ENCODE results near the gene LRRC43.
A peak's percentile ranks its signal among the peaks of the same experiment; 100 is the strongest.
"Not testable (repeated sequence)": the region's sequence is repeated elsewhere in the genome, so short reads cannot be mapped to it uniquely, and the experiment has no call there.

LRRC43 gene

GRCh38 chr12:122197612-122197966 is 14.7 kb downstream of the LRRC43 start:
- DNase-seq, result no peak

DNA sequence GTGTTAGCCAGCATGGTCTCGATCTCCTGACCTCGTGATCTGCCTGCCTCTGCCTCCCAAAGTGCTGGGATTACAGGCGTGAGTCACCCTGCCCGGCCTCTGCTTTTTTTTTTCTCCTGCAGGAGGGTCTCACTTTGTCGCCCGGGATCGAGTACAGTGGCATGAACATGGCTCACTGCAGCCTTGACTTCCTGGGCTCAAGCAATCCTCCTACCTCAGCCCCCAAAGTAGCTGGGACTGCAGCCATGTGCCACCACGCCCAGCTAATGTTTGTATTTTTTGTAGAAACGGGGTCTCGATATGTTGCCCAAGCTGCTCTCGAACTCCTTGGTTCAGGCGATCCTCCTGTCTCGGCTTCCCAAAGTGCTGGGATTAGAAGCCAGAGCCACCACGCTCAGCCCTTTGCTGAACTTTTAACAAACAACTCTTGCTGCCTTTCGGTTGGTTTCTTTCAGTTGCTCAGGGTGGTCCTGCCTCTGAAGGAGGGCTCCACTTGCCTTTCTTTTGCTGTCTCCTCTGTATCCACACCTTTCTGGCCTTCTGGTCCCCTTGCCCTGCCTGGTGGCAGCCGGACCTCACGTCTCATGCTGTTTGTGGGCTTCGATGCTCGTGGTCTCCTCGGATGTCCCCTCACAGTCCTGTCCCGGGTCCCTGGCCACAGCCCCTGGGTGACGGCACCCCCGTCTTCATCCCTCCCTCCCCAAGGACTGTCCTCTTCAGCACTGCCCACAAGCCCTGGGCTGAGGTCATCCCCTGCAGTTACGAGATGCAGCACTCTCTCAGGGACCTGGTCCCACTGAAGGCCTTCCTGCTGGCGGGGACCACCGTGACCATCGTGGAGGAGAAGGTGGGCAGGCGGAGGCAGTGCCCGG is 16.8 kb downstream of the LRRC43 start:
- DNase-seq, result no peak

DNA sequence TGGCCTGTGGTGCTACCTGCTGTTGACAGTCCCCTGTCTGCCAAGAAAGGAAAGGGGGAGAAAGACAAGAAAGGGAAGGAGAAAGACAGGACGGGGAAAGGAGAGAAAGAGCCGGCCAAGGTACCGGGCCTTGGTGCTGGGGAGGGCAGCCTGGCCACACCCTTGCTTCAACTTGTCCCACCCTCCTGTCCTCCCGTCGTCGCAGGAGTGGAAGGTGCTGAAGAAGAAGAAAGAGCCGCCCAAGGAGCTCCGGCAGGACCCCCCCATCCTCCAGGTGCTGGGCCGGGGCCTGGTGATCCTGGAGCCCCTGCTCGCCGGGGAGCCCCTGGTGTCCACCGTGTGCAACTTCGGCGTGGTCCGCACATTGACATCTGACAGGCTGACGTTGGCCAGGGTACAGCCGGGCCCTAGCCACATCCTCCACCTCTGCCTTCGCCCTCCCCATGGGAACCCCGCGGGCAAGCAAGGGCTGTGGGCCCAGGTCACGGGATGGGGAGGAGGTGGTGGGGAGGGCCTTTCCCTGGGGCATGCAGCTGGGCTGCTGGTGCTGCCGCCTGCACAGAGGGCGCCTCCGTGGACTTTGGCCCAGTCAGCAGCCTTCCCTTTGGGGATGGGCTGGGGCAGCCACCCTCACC is 17.7 kb downstream of the LRRC43 start:
- no peak for DNase-seq

DNA sequence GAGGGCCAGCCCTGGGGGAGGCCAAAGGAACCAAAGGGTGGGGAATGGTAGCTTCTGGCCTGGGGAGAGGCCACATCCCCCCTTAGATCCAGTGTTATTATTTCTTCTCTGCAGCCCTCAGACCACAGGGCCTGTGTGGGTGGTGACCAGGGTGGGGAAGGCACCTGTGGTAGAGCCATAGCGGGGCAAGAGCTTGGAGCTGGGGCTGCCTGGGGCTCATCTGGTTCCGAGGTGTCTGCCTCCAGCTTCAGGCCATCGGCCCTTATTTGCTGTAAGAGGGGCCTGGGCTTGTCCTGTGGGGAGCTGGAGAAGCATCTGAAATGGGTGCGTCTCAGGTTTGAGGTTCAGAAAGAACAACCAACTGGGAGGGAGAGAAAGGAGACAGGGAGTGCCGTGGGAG is 18.5 kb downstream of the LRRC43 start:
- DNase-seq, result no peak

DNA sequence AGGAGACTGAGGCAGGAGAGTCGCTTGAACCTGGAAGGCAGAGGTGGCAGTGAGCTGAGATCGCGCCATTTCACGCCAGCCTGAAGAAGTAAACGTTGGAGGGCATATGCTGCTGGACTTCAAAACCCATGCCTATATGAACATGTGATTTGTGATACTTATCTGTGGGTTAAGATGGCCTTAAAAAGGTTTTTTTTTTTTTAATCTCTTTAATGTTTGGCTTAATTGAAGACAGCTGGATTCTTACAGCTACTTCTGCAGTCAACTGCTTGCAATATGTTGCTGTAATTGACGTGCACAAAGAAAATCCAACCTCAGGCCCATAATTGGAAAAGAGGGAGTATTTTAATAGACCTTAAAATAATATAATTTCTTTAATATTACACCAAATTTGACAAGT is 19.1 kb downstream of the LRRC43 start:
- DNase-seq, result no peak

- not testable (repeated sequence) for DNase-seq
Observed at GRCh38 chr12:122202811-122203210, 19.9 kb downstream of the LRRC43 start.

GRCh38 chr12:122203301-122204166 is 20.6 kb downstream of the LRRC43 start, which contains the start of gene B3GNT4:
Gene B3GNT4 (plus strand): TSS chr12:122203709. CDS start chr12:122204619, 910 bp downstream.
- DNase-seq, result peak; percentile 58 to 76

DNA sequence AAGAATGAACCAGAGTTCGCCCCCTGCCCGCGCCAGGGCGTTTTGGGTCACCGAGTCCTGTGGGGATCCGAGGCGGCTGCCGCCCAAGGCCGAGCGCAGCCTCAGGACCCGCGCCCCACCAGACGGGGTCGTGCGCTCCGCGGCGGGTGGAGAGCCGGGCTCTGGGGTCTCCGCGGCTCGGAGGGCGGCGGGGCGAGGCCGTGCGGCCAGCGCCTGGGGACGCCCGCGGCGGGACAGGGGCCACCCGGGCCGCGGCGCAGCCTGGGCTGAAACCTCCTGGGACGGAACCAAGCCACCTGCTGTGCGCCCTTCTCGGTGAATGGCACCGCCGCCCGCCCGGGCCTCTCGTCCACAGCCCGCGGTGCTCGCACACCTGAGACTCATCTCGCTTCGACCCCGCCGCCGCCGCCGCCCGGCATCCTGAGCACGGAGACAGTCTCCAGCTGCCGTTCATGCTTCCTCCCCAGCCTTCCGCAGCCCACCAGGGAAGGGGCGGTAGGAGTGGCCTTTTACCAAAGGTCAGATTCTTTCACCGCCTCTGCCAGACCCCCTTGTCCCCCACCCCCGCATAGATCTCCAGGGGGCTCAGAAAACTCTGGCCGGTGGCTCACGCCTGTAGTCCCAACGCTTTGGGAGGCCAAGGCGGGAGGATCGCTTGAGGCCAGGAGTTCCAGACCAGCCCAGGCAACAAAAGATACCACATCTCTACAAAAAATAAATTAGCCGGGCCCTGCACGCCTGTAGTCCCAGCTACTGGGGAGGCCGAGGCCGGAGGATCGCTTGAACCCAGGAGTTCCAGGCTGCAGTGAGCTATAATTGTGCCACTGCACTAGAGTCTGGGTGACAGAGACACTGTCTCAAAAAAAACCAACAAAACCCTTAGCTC is 21.5 kb downstream of the LRRC43 start:
- DNase-seq, result no peak

DNA sequence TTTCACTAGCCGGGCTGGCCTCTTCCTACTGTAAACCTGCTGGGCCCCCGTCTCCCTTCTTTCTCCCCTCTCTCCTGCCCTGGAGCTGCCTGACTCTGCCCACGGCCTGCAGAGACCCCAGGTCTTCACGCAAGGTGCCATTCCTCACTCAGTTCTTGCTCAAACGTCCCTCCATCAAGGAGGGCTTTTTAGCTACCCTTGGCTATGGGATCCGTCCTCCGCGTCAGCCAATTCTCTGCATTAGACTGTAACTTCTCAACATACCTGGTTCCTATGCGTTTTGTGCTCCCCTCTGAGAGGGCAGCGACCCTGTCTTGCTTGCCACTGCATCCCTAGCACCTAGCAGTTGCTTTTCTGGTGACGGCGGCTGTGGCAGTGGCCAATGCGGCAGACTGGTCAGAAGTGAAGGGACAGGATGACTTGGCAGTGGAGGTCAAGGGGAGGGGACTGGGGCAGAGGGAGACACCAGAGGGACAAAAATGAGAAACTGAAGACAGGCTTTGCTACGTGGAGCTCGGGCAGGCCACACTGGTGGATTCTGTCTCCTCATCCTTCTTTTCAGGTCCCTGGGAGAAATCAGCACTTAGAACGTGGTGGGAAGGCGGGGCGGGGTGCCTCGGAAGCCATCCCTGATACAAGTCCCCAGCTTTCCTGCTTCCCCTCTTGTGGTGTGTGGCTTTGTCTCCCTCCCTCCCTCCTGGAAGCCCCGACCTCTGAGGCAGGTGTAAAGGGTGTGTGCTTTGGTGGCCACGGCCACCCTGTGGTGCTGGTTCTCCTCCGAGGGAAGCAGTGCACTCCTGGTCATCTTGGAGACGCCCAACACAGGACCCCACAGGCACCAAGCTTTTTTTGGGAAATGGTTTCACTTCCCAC is 22.4 kb downstream of the LRRC43 start:
- DNase-seq, result no peak

- no peak for DNase-seq
Observed at GRCh38 chr12:122206111-122206881, 23.4 kb downstream of the LRRC43 start.

DNA sequence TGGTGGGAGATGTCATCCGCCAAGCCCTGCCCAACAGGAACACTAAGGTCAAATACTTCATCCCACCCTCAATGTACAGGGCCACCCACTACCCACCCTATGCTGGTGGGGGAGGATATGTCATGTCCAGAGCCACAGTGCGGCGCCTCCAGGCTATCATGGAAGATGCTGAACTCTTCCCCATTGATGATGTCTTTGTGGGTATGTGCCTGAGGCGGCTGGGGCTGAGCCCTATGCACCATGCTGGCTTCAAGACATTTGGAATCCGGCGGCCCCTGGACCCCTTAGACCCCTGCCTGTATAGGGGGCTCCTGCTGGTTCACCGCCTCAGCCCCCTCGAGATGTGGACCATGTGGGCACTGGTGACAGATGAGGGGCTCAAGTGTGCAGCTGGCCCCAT is 24.1 kb downstream of the LRRC43 start:
- no peak for DNase-seq

DNA sequence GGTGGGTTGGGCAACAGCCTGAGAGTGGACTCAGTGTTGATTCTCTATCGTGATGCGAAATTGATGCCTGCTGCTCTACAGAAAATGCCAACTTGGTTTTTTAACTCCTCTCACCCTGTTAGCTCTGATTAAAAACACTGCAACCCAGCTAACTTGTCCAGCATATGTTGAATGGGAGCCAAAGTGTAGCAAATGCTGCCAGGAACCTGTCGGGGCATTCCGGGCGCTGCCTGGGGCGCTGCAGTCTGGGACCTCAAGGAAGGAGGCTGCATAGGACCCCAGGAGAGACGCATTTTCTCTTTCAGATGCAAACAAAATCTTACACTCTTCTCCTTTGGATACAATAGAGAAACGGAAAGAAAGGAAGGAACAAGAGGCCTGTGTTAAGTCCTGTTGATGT is 24.5 kb downstream of the LRRC43 start:
- DNase-seq, result no peak

- DNase-seq, result no peak
Observed at GRCh38 chr12:122208073-122208820, 25.3 kb downstream of the LRRC43 start.

DNA sequence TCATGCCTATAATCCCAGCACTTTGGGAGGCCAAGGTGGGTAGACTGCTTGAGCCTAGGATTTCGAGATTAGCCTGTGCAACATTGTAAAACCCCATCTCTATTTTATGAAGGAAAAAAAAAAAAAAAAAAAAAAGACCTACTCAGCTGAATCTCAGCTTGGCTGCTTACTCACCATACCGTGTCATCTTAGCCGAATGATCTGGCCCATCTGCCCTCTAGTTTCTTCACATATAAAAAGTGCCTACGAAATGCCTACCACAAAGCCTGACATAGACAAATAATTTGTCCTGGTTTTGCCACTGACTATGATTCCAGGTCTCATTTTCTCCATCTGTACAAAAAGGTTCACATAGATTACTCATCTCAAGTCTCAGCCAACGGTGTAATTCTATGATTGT is 32.8 kb downstream of the LRRC43 start:
- no peak for DNase-seq

- DNase-seq, result no peak
Observed at GRCh38 chr12:122216445-122216844, 33.5 kb downstream of the LRRC43 start.

DNA sequence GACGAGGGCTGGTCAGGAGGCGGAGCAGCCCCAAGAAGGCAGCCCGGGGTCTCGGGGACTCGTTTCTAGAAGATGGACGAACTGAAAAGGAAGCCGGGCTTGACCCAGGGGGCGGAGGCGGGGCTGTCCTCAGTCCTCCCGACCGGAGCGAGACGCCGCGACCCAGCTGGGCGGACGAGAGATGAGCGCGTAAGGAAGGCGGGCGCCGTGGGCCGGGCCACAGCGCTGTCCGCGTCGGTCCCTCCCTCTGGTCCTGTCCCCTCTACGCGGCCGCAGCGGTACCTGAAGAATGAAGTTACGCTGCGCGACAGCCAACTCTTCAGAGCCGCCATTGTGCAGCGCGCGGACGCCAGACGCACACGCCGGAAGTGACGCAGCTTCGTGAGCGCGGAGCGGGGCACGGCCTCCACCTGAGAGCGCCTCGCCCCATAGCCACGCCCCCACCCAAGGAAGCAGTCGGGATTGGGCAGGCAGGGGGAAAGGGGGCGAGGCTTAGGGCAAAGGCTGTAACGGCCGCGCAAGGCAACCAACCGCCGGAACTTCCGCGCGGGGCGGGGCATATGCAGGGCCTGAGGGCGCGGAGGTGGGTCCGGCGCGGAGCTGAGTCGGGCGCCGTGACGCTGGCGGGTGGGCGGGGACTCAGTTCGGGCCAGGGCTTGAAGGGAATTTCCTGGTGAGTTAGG is 42.9 kb downstream of the LRRC43 start, which contains the start of gene DIABLO:
Gene DIABLO (minus strand): TSS at position 370 of the 683 bp plus-strand sequence. CDS start 38 bp downstream, at position 332.
- DNase-seq, result peak; percentile 100

DNA sequence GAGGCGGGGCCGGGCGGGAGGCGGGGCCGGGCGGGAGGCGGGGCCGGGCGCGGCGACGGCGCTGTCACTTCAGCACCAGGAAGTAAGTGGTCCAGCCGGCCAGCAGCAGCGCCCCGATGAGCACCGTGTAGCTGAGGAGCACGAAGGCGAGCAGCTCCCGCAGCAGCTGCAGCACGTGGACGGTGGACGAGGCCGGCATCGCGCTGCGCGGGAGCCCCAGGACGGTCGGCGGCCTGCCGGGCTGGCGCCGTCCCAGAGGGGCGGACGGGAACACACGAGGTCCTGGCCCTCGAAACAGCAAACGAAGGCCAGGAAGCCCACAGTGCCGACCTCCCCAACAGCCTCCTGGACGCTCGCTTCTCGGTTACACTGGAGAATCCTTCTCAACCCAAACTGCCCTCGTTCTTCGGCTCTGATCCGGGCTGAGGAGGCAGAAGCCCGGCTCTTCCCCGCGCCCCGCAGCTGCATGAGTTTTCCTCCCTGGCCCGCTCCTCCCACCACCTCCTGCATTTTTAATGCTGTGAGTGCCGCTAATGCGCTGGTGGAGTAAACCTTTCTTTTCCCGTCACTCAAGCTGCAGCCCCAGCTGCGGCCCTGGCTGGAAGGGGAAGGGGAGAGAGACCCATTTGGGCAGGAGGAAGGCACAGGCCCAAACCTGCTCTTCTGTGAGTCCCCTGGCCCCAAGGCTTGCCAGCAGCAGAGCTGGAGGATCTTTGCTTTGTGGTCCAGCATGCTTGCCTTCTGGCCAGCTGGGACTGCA is 43.6 kb downstream of the LRRC43 start:
- no peak for DNase-seq

- peak; percentile 68 to 82 for DNase-seq
Observed at GRCh38 chr12:122227341-122227740, 44.4 kb downstream of the LRRC43 start.

Measured in CD4-positive, alpha-beta T cell treated with Interleukin-4 for 1 hour (primary cell).